ENCODE data around the gene PRRG1.

DNA sequence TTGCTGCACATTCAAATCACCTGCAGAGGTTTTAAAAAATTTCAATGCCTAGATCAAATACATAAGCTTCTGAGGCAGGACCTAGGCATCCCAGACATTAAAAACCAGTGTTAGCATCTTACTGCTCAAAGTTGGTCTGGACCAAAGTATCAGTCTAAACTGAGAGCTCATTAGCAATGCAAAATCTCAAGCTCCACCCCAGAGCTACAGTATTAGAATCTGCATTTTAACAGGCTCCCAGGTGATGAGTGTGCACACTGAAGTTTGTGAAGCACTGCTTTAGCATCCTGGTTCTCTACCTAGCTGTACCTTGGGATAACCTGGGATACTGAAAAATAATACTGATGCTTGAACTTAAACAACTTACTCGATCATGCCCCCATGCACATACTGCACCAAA lies 96.0 kb downstream of the PRRG1 start:
- TF ChIP-seq, protein P1, sequence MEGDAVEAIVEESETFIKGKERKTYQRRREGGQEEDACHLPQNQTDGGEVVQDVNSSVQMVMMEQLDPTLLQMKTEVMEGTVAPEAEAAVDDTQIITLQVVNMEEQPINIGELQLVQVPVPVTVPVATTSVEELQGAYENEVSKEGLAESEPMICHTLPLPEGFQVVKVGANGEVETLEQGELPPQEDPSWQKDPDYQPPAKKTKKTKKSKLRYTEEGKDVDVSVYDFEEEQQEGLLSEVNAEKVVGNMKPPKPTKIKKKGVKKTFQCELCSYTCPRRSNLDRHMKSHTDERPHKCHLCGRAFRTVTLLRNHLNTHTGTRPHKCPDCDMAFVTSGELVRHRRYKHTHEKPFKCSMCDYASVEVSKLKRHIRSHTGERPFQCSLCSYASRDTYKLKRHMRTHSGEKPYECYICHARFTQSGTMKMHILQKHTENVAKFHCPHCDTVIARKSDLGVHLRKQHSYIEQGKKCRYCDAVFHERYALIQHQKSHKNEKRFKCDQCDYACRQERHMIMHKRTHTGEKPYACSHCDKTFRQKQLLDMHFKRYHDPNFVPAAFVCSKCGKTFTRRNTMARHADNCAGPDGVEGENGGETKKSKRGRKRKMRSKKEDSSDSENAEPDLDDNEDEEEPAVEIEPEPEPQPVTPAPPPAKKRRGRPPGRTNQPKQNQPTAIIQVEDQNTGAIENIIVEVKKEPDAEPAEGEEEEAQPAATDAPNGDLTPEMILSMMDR (IDR thresholded peaks at IDR 0.05) = no peak
- TF ChIP-seq, protein P2, sequence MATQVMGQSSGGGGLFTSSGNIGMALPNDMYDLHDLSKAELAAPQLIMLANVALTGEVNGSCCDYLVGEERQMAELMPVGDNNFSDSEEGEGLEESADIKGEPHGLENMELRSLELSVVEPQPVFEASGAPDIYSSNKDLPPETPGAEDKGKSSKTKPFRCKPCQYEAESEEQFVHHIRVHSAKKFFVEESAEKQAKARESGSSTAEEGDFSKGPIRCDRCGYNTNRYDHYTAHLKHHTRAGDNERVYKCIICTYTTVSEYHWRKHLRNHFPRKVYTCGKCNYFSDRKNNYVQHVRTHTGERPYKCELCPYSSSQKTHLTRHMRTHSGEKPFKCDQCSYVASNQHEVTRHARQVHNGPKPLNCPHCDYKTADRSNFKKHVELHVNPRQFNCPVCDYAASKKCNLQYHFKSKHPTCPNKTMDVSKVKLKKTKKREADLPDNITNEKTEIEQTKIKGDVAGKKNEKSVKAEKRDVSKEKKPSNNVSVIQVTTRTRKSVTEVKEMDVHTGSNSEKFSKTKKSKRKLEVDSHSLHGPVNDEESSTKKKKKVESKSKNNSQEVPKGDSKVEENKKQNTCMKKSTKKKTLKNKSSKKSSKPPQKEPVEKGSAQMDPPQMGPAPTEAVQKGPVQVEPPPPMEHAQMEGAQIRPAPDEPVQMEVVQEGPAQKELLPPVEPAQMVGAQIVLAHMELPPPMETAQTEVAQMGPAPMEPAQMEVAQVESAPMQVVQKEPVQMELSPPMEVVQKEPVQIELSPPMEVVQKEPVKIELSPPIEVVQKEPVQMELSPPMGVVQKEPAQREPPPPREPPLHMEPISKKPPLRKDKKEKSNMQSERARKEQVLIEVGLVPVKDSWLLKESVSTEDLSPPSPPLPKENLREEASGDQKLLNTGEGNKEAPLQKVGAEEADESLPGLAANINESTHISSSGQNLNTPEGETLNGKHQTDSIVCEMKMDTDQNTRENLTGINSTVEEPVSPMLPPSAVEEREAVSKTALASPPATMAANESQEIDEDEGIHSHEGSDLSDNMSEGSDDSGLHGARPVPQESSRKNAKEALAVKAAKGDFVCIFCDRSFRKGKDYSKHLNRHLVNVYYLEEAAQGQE (IDR thresholded peaks at IDR 0.05; ENCODE audit: insufficient read depth in 1 of 2, low read depth in 2 of 2, low read length in 1 of 2) = no peak
- TF ChIP-seq POLR2AphosphoS5 (IDR thresholded peaks at IDR 0.05; ENCODE audit: low read depth, low read length) (no peak), SIN3A (IDR thresholded peaks at IDR 0.05; ENCODE audit: borderline replicate concordance, insufficient read depth, low read depth, low read length) (no peak), TCF7L2 (IDR thresholded peaks at IDR 0.05; ENCODE audit: low read depth, low read length) (no peak)
